C4-2B (cell line): ENCODE data around the gene MCRS1.

Experiments used
- CTCF ChIP-seq: fragments of 450-650 bp; conservative IDR thresholded peaks from 2 replicates; pipeline ENCODE4 v1.5.1; 2017; ENCODE audit warnings: mild to moderate bottlenecking
- ZFX ChIP-seq: fragments of 450-650 bp; IDR thresholded peaks from 2 replicates; pipeline ENCODE4 v1.6.1; 2017

- TF ChIP-seq CTCF (no peak), ZFX (no peak)
Measured at GRCh38 chr12:49582201-49582600, 14.3 kb upstream of the MCRS1 start.
